K562 (cell line): ENCODE results near the gene DPP4. TPM values are rescaled to one million over a fixed set of nuclear protein-coding genes. Genes with fewer than 3 reads are reported as not detected.

Experiments
- ATAC-seq: fragments of 200-7000 bp; cut with Tn5 transposase; 3 replicates; pipeline ENCODE4 v1.9.1; 2020; ENCODE audit warnings: moderate library complexity
- BruUV-seq: library from RNA; stranded (reverse); fragments of 400-500 nt; replicated peaks from 2 replicates; lab custom pipeline; 2021; lab: Mats Ljungman, UMichigan
- CTCF ChIA-PET: fragments of 300-600 bp; formaldehyde crosslinking; extraction: SDS; loops from one replicate; lab custom pipeline; 2021; ENCODE audit warnings: low intra/inter-chr PET ratio; lab: Yijun Ruan, JAX
- POLR2A ChIA-PET: fragments of 300-600, 350-650 bp; sonication (Branson Sonifier 250); formaldehyde crosslinking; extraction: SDS; loops from one replicate; lab custom pipeline; 2021; ENCODE audit warnings: antibody characterized with exemption, inconsistent platforms; lab: Yijun Ruan, JAX
- DNase-seq, 4 experiments: peaks; one replicate each; pipeline versions ENCODE4 v3.0.0 to v3.0.0-alpha.2; 2011 to 2018; ENCODE audit warnings: low spot score in 3 of 4, mixed read lengths in 3 of 4; ENCODE audit errors: extremely low read depth in 1 of 4
- FAIRE-seq: peaks from 2 replicates; lab custom pipeline; 2011; peaks lifted over from hg19 to GRCh38; lab: Jason Lieb, UNC
- H2AFZ ChIP-seq: 2 replicates; pipeline ENCODE4 v1.6.0; 2011; ENCODE audit warnings: low read depth, low read length, control low read depth, inconsistent platforms
- H3K27ac ChIP-seq: fragments of 200-600 bp; 3 replicates; pipeline ENCODE4 v1.8.0; 2011; ENCODE audit warnings: low read depth, mild to moderate bottlenecking, control low read depth, inconsistent platforms, low read length, moderate library complexity, mixed read lengths; ENCODE audit errors: extremely low read depth
- H3K27me3 ChIP-seq, 2 experiments: fragments of 300-600 bp in 1 of 2; 2 replicates in 1 of 2; 3 replicates in 1 of 2; pipeline versions ENCODE4 v1.6.0 to v1.8.0; 2011; ENCODE audit warnings: inconsistent platforms in 2 of 2, low read length in 2 of 2, mild to moderate bottlenecking in 1 of 2, mixed read lengths in 1 of 2, moderate library complexity in 1 of 2; ENCODE audit not compliant: control insufficient read depth in 2 of 2, insufficient read depth in 2 of 2
- H3K36me3 ChIP-seq: fragments of 300-600 bp; 3 replicates; pipeline ENCODE4 v1.8.0; 2011; ENCODE audit warnings: mild to moderate bottlenecking, low read length, inconsistent platforms; ENCODE audit not compliant: control insufficient read depth, insufficient read depth
- H3K4me1 ChIP-seq, 2 experiments: fragments of 200-600 bp in 1 of 2; replicated peaks in 1 of 2; 2 replicates in 1 of 2; 3 replicates in 1 of 2; pipeline versions ENCODE4 v1.5.1 to v1.8.0; 2011; ENCODE audit warnings: inconsistent platforms in 2 of 2, low read length in 2 of 2, mild to moderate bottlenecking in 1 of 2, mixed read lengths in 1 of 2, moderate library complexity in 1 of 2; ENCODE audit not compliant: control insufficient read depth in 2 of 2, insufficient read depth in 2 of 2
- H3K4me2 ChIP-seq: 2 replicates; pipeline ENCODE4 v1.6.1; 2011; ENCODE audit warnings: low read length, control low read depth, inconsistent platforms, mixed read lengths; ENCODE audit not compliant: insufficient read depth
- H3K4me3 ChIP-seq: fragments of 200-600 bp; sonication (generic), shearing (Covaris generic); 2 replicates; pipeline ENCODE4 v1.5.1; 2016; ENCODE audit warnings: control low read depth, inconsistent platforms
- H3K79me2 ChIP-seq: fragments of 200-600 bp; 3 replicates; pipeline ENCODE4 v1.8.0; 2011; ENCODE audit warnings: low read length, inconsistent platforms; ENCODE audit not compliant: control insufficient read depth, insufficient read depth
- H3K9ac ChIP-seq, 2 experiments: 2 replicates each; pipeline versions ENCODE4 v1.6.0 to v1.6.1; 2011; ENCODE audit warnings: low read depth in 2 of 2, low read length in 2 of 2, control low read depth in 1 of 2, inconsistent platforms in 1 of 2, mild to moderate bottlenecking in 1 of 2, mixed read lengths in 1 of 2; ENCODE audit not compliant: insufficient read depth in 1 of 2
- H3K9me1 ChIP-seq: one replicate; pipeline ENCODE4 v1.6.0; 2011; ENCODE audit warnings: inconsistent platforms, mild to moderate bottlenecking, low read length, moderate library complexity; ENCODE audit not compliant: control insufficient read depth, insufficient read depth
- H3K9me3 ChIP-seq: replicated peaks from 2 replicates; pipeline ENCODE4 v1.5.1; 2011; ENCODE audit warnings: low read depth, low read length, inconsistent platforms; ENCODE audit not compliant: control insufficient read depth, insufficient read depth
- H4K20me1 ChIP-seq: replicated peaks from 2 replicates; pipeline ENCODE4 v1.6.1; 2011; ENCODE audit warnings: low read length, inconsistent platforms, mixed read lengths; ENCODE audit not compliant: control insufficient read depth, insufficient read depth
- BRCA1 ChIP-seq, 2 experiments: fragments of 450-650 bp in 1 of 2; sonication (generic) in 1 of 2; formaldehyde crosslinking in 1 of 2; IDR thresholded peaks; 2 replicates each; pipeline versions ENCODE4 v1.5.0 to v1.6.1; 2017 to 2020; ENCODE audit warnings: mild to moderate bottlenecking in 1 of 2, missing genetic modification reagents in 1 of 2
- BRD4 ChIP-seq: fragments of 200-600 bp; sonication (generic); IDR thresholded peaks from 2 replicates; pipeline ENCODE4 v1.6.1; 2017; ENCODE audit warnings: inconsistent platforms
- CREBBP ChIP-seq: IDR thresholded peaks from one replicate; pipeline ENCODE4 v1.6.1; 2012; ENCODE audit warnings: low read depth, mild to moderate bottlenecking, control low read depth, inconsistent platforms, low read length
- MCM5 ChIP-seq: fragments of 450-650 bp; IDR thresholded peaks from 2 replicates; pipeline ENCODE4 v1.6.1; 2016; ENCODE audit warnings: low read depth
- MIER1 ChIP-seq: fragments of 450-650 bp; IDR thresholded peaks from 2 replicates; pipeline ENCODE4 v1.6.1; 2016; ENCODE audit warnings: antibody characterized with exemption, mild to moderate bottlenecking, low read depth
- PHB ChIP-seq: fragments of 250-450 bp; sonication (Bioruptor Pico); IDR thresholded peaks from 2 replicates; pipeline ENCODE4 v1.5.0; 2021
- PHF20 ChIP-seq: fragments of 450-650 bp; IDR thresholded peaks from 2 replicates; pipeline ENCODE4 v1.6.1; 2018; ENCODE audit not compliant: partially characterized antibody
- STAG1 ChIP-seq: sonication (generic); formaldehyde crosslinking; IDR thresholded peaks from 2 replicates; pipeline ENCODE4 v1.5.0; 2020; ENCODE audit warnings: missing genetic modification reagents, borderline replicate concordance
- STAT5B ChIP-seq: fragments of 250-450 bp; sonication (Bioruptor Pico); IDR thresholded peaks from 2 replicates; pipeline ENCODE4 v1.8.0; 2021; ENCODE audit warnings: mild to moderate bottlenecking, inconsistent platforms
- ZNF146 ChIP-seq: IDR thresholded peaks from one replicate; pipeline ENCODE4 v1.6.1; 2018; ENCODE audit warnings: missing compliant biosample characterization; ENCODE audit not compliant: unreplicated experiment
- ZNF778 ChIP-seq: fragments of 450-650 bp; formaldehyde crosslinking; IDR thresholded peaks from 2 replicates; pipeline ENCODE4 v1.4.0; 2020; ENCODE audit warnings: mild to moderate bottlenecking, moderate library complexity
- WGBS: fragments of 100-300 bp; shearing (Covaris generic); methylation state at CpG from one replicate; pipeline ENCODE4 v1.1.6; 2016; ENCODE audit warnings: low coverage, mixed read lengths; ENCODE audit not compliant: insufficient coverage; ENCODE audit errors: missing lambda C conversion rate; 5-methylcytosine and 5-hydroxymethylcytosine counted together
- in situ Hi-C: fragments of 300-500 bp; cut with MboI; formaldehyde crosslinking; loops from 4 replicates; pipeline ENCODE4 v1.15.0; 2018; ENCODE audit warnings: inconsistent platforms, mixed read lengths
- intact Hi-C: fragments of 100-400 bp; cut with micrococcal nuclease; formaldehyde crosslinking; loops from 2 replicates; pipeline ENCODE4 v1.14.2; 2022
- polyA plus RNA-seq, 8 experiments: library from polyadenylated mRNA; depleted of rRNA in 4 of 8; stranded (reverse) in 5 of 8; unstranded in 3 of 8; fragments of >200 nt; fragmentation: Nextera tagmentation in 2 of 8; fragmentation: Illumina TruSeq in 1 of 8; extraction: Ambion mirVana in 2 of 8; extraction: Trizol in 1 of 8; gene quantifications; 2 replicates each; pipeline versions ENCODE4 v1.2.1 to v1.2.3, GENCODE V29; 2011 to 2014; ENCODE audit warnings: inconsistent platforms in 1 of 8, missing spikeins in 1 of 8
- total RNA-seq, 7 experiments: library from RNA; depleted of rRNA in 6 of 7; stranded (reverse); fragments of >200 nt in 6 of 7; fragmentation: Illumina TruSeq in 2 of 7; extraction: Trizol in 2 of 7; gene quantifications; 2 replicates each; pipeline versions ENCODE4 v1.2.1 to v1.2.3, GENCODE V29; 2011 to 2021; ENCODE audit warnings: low replicate concordance in 1 of 7
- TF ChIP-seq, protein P1 (sequence below): fragments of 250-450 bp; sonication (Bioruptor Pico); IDR thresholded peaks from 2 replicates; pipeline ENCODE4 v1.4.0; 2020

DPP4 gene
- total and polyA plus RNA-seq, 9 of the 15 experiments (the other 6 are each of a cell fraction or from before 2014, with no cell fraction given): 0.11 TPM; not detected in 8

DNA sequence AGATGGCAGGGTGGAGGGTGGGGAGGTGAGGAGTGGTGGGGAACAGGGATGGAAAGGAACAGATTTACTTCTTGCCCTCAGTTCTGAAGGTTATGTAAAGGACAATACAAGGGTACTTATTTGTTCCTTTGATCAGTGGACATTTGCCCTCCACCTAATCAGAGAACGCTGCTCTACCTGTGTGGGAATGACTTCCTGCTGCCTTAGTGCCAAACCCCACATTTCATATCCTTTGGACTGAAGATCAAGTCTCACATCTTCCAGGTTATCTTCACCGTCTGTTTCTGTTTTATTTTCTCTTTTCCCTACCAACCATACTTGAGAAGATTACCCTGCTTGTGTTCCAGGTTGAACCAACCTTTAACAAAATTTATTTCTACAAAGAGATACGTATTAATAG, 8.7 kb upstream of the DPP4 start:
- no peak for DNase-seq
- TF ChIP-seq PHB (CRISPR knock-in tag) (no peak), PHF20 (no peak), BRD4 (no peak), MIER1 (no peak), CREBBP (no peak), ZNF146 (CRISPR knock-in tag) (no peak), BRCA1 (IDR thresholded peaks at IDR 0.05) (no peak), BRCA1 (CRISPR knock-in tag; IDR thresholded peaks at IDR 0.05) (no peak), MCM5 (no peak), STAT5B (CRISPR knock-in tag) (no peak), ZNF778 (CRISPR knock-in tag) (no peak), STAG1 (no peak)
- TF ChIP-seq, protein P1, sequence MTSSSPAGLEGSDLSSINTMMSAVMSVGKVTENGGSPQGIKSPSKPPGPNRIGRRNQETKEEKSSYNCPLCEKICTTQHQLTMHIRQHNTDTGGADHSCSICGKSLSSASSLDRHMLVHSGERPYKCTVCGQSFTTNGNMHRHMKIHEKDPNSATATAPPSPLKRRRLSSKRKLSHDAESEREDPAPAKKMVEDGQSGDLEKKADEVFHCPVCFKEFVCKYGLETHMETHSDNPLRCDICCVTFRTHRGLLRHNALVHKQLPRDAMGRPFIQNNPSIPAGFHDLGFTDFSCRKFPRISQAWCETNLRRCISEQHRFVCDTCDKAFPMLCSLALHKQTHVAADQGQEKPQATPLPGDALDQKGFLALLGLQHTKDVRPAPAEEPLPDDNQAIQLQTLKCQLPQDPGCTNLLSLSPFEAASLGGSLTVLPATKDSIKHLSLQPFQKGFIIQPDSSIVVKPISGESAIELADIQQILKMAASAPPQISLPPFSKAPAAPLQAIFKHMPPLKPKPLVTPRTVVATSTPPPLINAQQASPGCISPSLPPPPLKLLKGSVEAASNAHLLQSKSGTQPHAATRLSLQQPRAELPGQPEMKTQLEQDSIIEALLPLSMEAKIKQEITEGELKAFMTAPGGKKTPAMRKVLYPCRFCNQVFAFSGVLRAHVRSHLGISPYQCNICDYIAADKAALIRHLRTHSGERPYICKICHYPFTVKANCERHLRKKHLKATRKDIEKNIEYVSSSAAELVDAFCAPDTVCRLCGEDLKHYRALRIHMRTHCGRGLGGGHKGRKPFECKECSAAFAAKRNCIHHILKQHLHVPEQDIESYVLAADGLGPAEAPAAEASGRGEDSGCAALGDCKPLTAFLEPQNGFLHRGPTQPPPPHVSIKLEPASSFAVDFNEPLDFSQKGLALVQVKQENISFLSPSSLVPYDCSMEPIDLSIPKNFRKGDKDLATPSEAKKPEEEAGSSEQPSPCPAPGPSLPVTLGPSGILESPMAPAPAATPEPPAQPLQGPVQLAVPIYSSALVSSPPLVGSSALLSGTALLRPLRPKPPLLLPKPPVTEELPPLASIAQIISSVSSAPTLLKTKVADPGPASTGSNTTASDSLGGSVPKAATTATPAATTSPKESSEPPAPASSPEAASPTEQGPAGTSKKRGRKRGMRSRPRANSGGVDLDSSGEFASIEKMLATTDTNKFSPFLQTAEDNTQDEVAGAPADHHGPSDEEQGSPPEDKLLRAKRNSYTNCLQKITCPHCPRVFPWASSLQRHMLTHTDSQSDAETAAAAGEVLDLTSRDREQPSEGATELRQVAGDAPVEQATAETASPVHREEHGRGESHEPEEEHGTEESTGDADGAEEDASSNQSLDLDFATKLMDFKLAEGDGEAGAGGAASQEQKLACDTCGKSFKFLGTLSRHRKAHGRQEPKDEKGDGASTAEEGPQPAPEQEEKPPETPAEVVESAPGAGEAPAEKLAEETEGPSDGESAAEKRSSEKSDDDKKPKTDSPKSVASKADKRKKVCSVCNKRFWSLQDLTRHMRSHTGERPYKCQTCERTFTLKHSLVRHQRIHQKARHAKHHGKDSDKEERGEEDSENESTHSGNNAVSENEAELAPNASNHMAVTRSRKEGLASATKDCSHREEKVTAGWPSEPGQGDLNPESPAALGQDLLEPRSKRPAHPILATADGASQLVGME: no peak
- Histone ChIP-seq H4K20me1 (no peaks in the 10 kb centered on the region), H2AFZ (no peak overlapping the region), H3K9me1 (no peaks in the 10 kb centered on the region), H3K27ac (no peak overlapping the region), H3K9ac (no peak overlapping the region), H3K79me2 (no peaks in the 10 kb centered on the region), H3K9me3 (no peaks in the 10 kb centered on the region), H3K4me1 (no peaks in the 10 kb centered on the region), H3K4me3 (no peak overlapping the region), H3K36me3 (no peaks in the 10 kb centered on the region), H3K27me3 (no peaks in the 10 kb centered on the region), H3K4me2 (no peak overlapping the region)
- ATAC-seq: no peak
- POLR2A ChIA-PET: no interaction called here
- CTCF ChIA-PET: no interaction called here
- no TSS peak for BruUV-seq
- WGBS: 0% methylated on average over 3 of the region's 3 CpGs
- intact Hi-C loops: no loop called here
- in situ Hi-C loops: no loop called here
- no peak for FAIRE-seq
